MG63 (cell line): Measurements from ENCODE around the gene TALDO1. TPM values are rescaled to one million over a fixed set of nuclear protein-coding genes. Genes with fewer than 3 reads are reported as not detected.

ENCODE experiments used
- DNase-seq: peaks from one replicate; pipeline ENCODE4 v3.0.0-alpha.2; 2020
- H3K27me3 ChIP-seq: fragments of 250-450 bp; sonication (Bioruptor Pico); 2 replicates; pipeline ENCODE4 v1.5.1; 2020; ENCODE audit warnings: mild to moderate bottlenecking, moderate library complexity
- H3K36me3 ChIP-seq: fragments of 250-450 bp; sonication (Bioruptor Pico); 2 replicates; pipeline ENCODE4 v1.5.1; 2020; ENCODE audit warnings: mild to moderate bottlenecking, moderate library complexity
- H3K4me3 ChIP-seq: fragments of 250-450 bp; sonication (Bioruptor Pico); 2 replicates; pipeline ENCODE4 v1.5.1; 2020; ENCODE audit warnings: mild to moderate bottlenecking, moderate library complexity
- H3K9me3 ChIP-seq: fragments of 250-450 bp; sonication (Bioruptor Pico); 2 replicates; pipeline ENCODE4 v1.5.1; 2020; ENCODE audit warnings: mild to moderate bottlenecking, moderate library complexity
- total RNA-seq: library from RNA; depleted of rRNA; stranded (reverse); fragments of >200 nt; shearing (Covaris generic); gene quantifications from 2 replicates; pipeline ENCODE4 v1.2.3, GENCODE V29; 2014; ENCODE audit warnings: low replicate concordance

The TALDO1 gene
- total RNA-seq, 1 experiment from 2014 or later = 209 TPM

- Histone ChIP-seq H3K36me3 (peaks cover 39% of the 10 kb centered on the region), H3K9me3 (no peaks in the 10 kb centered on the region), H3K27me3 (no peaks in the 10 kb centered on the region), H3K4me3 (peak overlapping the region; percentile 99)
- peak; percentile 82 for DNase-seq
Observed at GRCh38 chr11:797296-798092, 50.2 kb downstream of the TALDO1 start.

- H3K36me3 ChIP-seq = peaks cover 41% of the 10 kb centered on the region
- H3K9me3 ChIP-seq = no peaks in the 10 kb centered on the region
- no peaks in the 10 kb centered on the region for H3K27me3 ChIP-seq
- peak within 1 kb of the TSS; percentile 99 for H3K4me3 ChIP-seq
- peak; percentile 84 for DNase-seq
Observed at GRCh38 chr11:798093-798713, 50.9 kb downstream of the TALDO1 start, which contains the start of gene SLC25A22. Gene SLC25A22, minus strand, starts transcription at chr11:798281. Its CDS starts 3,275 bp downstream, at chr11:795006.

GRCh38 chr11:799641-800316 lies 52.5 kb downstream of the TALDO1 start:
- H3K4me3 ChIP-seq = no peak overlapping the region
- H3K27me3 ChIP-seq = no peaks in the 10 kb centered on the region
- DNase-seq = no peak
- peaks cover 32% of the 10 kb centered on the region for H3K36me3 ChIP-seq
- H3K9me3 ChIP-seq = no peaks in the 10 kb centered on the region

GRCh38 chr11:800473-800872 lies 53.2 kb downstream of the TALDO1 start:
- H3K36me3 ChIP-seq = peaks cover 33% of the 10 kb centered on the region
- H3K27me3 ChIP-seq = no peaks in the 10 kb centered on the region
- no peak for DNase-seq
- no peak overlapping the region for H3K4me3 ChIP-seq
- H3K9me3 ChIP-seq = no peaks in the 10 kb centered on the region

GRCh38 chr11:801097-801780 lies 54.0 kb downstream of the TALDO1 start:
- Histone ChIP-seq H3K9me3 (no peaks in the 10 kb centered on the region), H3K36me3 (peaks cover 36% of the 10 kb centered on the region), H3K4me3 (no peak overlapping the region), H3K27me3 (no peaks in the 10 kb centered on the region)
- DNase-seq = no peak

- H3K27me3 ChIP-seq = no peaks in the 10 kb centered on the region
- no peak for DNase-seq
Observed at GRCh38 chr11:802018-802617, 54.9 kb downstream of the TALDO1 start.

GRCh38 chr11:802693-803466 lies 55.6 kb downstream of the TALDO1 start:
- no peak for DNase-seq
- peaks cover 36% of the 10 kb centered on the region for H3K36me3 ChIP-seq

More at GRCh38 chr11:802018-802617, 54.9 kb downstream of the TALDO1 start:
- Histone ChIP-seq H3K4me3 (no peak overlapping the region), H3K36me3 (peaks cover 36% of the 10 kb centered on the region), H3K9me3 (no peaks in the 10 kb centered on the region)

GRCh38 chr11:803467-803742 lies 56.1 kb downstream of the TALDO1 start:
- DNase-seq = no peak
- H3K4me3 ChIP-seq = no peak overlapping the region
- no peaks in the 10 kb centered on the region for H3K27me3 ChIP-seq
- H3K36me3 ChIP-seq = peaks cover 36% of the 10 kb centered on the region
- no peaks in the 10 kb centered on the region for H3K9me3 ChIP-seq

More at GRCh38 chr11:802693-803466, 55.6 kb downstream of the TALDO1 start:
- H3K4me3 ChIP-seq = no peak overlapping the region
- no peaks in the 10 kb centered on the region for H3K9me3 ChIP-seq
- H3K27me3 ChIP-seq = no peaks in the 10 kb centered on the region

GRCh38 chr11:803770-804598 lies 56.7 kb downstream of the TALDO1 start:
- Histone ChIP-seq H3K9me3 (no peaks in the 10 kb centered on the region), H3K27me3 (no peaks in the 10 kb centered on the region), H3K4me3 (peak overlapping the region; percentile 56), H3K36me3 (peaks cover 39% of the 10 kb centered on the region)
- DNase-seq = no peak

- peak overlapping the region; percentile 56 for H3K4me3 ChIP-seq
- no peaks in the 10 kb centered on the region for H3K27me3 ChIP-seq
- H3K9me3 ChIP-seq = no peaks in the 10 kb centered on the region
- DNase-seq = no peak
- H3K36me3 ChIP-seq = peaks cover 35% of the 10 kb centered on the region
Observed at GRCh38 chr11:804599-804964, 57.3 kb downstream of the TALDO1 start.

- Histone ChIP-seq H3K4me3 (peak overlapping the region; percentile 82), H3K36me3 (peaks cover 49% of the 10 kb centered on the region), H3K9me3 (no peaks in the 10 kb centered on the region), H3K27me3 (no peaks in the 10 kb centered on the region)
- DNase-seq = peak; percentile 86
Observed at GRCh38 chr11:808427-809286, 61.4 kb downstream of the TALDO1 start.

GRCh38 chr11:809287-810039 lies 62.2 kb downstream of the TALDO1 start, which contains the start of gene RPLP2:
Gene RPLP2, plus strand, starts transcription at chr11:809967. Its CDS starts 268 bp downstream, at chr11:810235.
- H3K36me3 ChIP-seq = peaks cover 53% of the 10 kb centered on the region
- peak; percentile 98 for DNase-seq
- no peaks in the 10 kb centered on the region for H3K9me3 ChIP-seq
- no peaks in the 10 kb centered on the region for H3K27me3 ChIP-seq
- H3K4me3 ChIP-seq = peak within 1 kb of the TSS; percentile 82

GRCh38 chr11:810040-810567 lies 62.8 kb downstream of the TALDO1 start:
- Histone ChIP-seq H3K4me3 (peak overlapping the region; percentile 82), H3K27me3 (no peaks in the 10 kb centered on the region), H3K36me3 (peaks cover 59% of the 10 kb centered on the region), H3K9me3 (no peaks in the 10 kb centered on the region)
- no peak for DNase-seq
